B cell (primary cell): ENCODE measurements around the gene SLC35E3. TPM values are rescaled to one million over a fixed set of nuclear protein-coding genes. Genes with fewer than 3 reads are reported as not detected.

Experiments used
- ATAC-seq: fragments of 200-7000 bp; cut with Tn5 transposase; one replicate; pipeline ENCODE4 v1.10.0; 2021; ENCODE audit warnings: low read depth, mild to moderate bottlenecking, moderate number of reproducible peaks, moderate library complexity
- CTCF ChIA-PET: fragments of 350-600 bp; sonication (Branson Sonifier 250); formaldehyde crosslinking; loops from one replicate; lab custom pipeline; 2021; ENCODE audit warnings: antibody characterized with exemption, inconsistent platforms; lab: Charles Lee
- POLR2A ChIA-PET: fragments of 350-600 bp; sonication (Branson Sonifier 250); formaldehyde crosslinking; loops from one replicate; lab custom pipeline; 2021; ENCODE audit warnings: antibody characterized with exemption; lab: Charles Lee
- DNase-seq: peaks from one replicate; pipeline ENCODE4 v3.0.0; 2013
- H2AFZ ChIP-seq: 2 replicates; pipeline ENCODE4 v1.6.1; 2012; ENCODE audit warnings: mild to moderate bottlenecking, low read depth, low read length; ENCODE audit not compliant: insufficient read depth, poor library complexity, severe bottlenecking
- H3K27ac ChIP-seq, 2 donors: 1 replicate in 1 of 2; 2 replicates in 1 of 2; pipeline ENCODE4 v1.5.1; 2012 to 2013; ENCODE audit warnings: low read length in 2 of 2, mild to moderate bottlenecking in 2 of 2, moderate library complexity in 1 of 2
- H3K27me3 ChIP-seq, 4 experiments: fragments of 200-600 bp in 1 of 4; sonication (generic) in 1 of 4; replicated peaks in 1 of 4; 1 replicate in 2 of 4; 2 replicates in 2 of 4; pipeline versions ENCODE4 v1.6.1 to v1.7.0; 2013 to 2016; ENCODE audit warnings: low read length in 3 of 4, mild to moderate bottlenecking in 2 of 4, mixed read lengths in 1 of 4, moderate library complexity in 1 of 4; ENCODE audit not compliant: insufficient read depth in 4 of 4, control insufficient read depth in 3 of 4; ENCODE audit errors: control extremely low read depth in 1 of 4
- H3K36me3 ChIP-seq, 2 experiments: replicated peaks in 1 of 2; 1 replicate in 1 of 2; 2 replicates in 1 of 2; pipeline versions ENCODE4 v1.6.1 to v1.7.1; 2013; ENCODE audit warnings: low read length in 1 of 2; ENCODE audit not compliant: insufficient read depth in 2 of 2, control insufficient read depth in 1 of 2; ENCODE audit errors: control extremely low read depth in 1 of 2, extremely low read depth in 1 of 2
- H3K4me1 ChIP-seq, 2 donors: fragments of 200-600 bp in 1 of 2; sonication (generic) in 1 of 2; 1 replicate in 1 of 2; 2 replicates in 1 of 2; pipeline versions ENCODE4 v1.5.1 to v1.6.1; 2013 to 2017; ENCODE audit warnings: low read length in 2 of 2; ENCODE audit not compliant: control insufficient read depth in 2 of 2, insufficient read depth in 2 of 2
- H3K4me2 ChIP-seq: replicated peaks from 2 replicates; pipeline ENCODE3; 2012; ENCODE audit warnings: mild to moderate bottlenecking, low read depth, low read length; ENCODE audit not compliant: poor library complexity, severe bottlenecking
- H3K4me3 ChIP-seq, 5 experiments: fragments of 200-600 bp in 1 of 5; sonication (generic) in 1 of 5; 1 replicate in 3 of 5; 2 replicates in 2 of 5; pipeline versions ENCODE4 v1.5.1 to v1.7.0; 2011 to 2016; ENCODE audit warnings: low read length in 4 of 5, mild to moderate bottlenecking in 4 of 5, low read depth in 2 of 5, control low read depth in 1 of 5, moderate library complexity in 1 of 5; ENCODE audit not compliant: insufficient read depth in 1 of 5; ENCODE audit errors: control extremely low read depth in 1 of 5, extremely low read depth in 1 of 5
- H3K79me2 ChIP-seq: fragments of 200-600 bp; sonication (generic); one replicate; pipeline ENCODE4 v1.6.0; 2016; ENCODE audit warnings: low read length; ENCODE audit not compliant: control insufficient read depth, insufficient read depth
- H3K9ac ChIP-seq: fragments of 200-600 bp; sonication (generic); 2 replicates; pipeline ENCODE4 v1.6.1; 2017; ENCODE audit warnings: mild to moderate bottlenecking, low read length, moderate library complexity
- H3K9me3 ChIP-seq, 3 donors: one replicate each; pipeline versions ENCODE4 v1.6.1 to v1.7.1; 2013; ENCODE audit warnings: low read length in 2 of 3; ENCODE audit not compliant: control insufficient read depth in 2 of 3, insufficient read depth in 1 of 3; ENCODE audit errors: control extremely low read depth in 1 of 3
- H4K20me1 ChIP-seq: 2 replicates; pipeline ENCODE4 v1.6.0; 2012; ENCODE audit warnings: mild to moderate bottlenecking, low read length; ENCODE audit not compliant: insufficient read depth, control insufficient read depth, poor library complexity, severe bottlenecking
- H3K27ac Mint-ChIP-seq: one replicate; pipeline ENCODE4 v1.8.0; 2021; ENCODE audit warnings: mixed read lengths
- H3K27me3 Mint-ChIP-seq: one replicate; pipeline ENCODE4 v1.8.0; 2021; ENCODE audit warnings: mixed read lengths
- H3K4me1 Mint-ChIP-seq: one replicate; pipeline ENCODE4 v1.8.0; 2021; ENCODE audit warnings: mixed read lengths
- H3K4me3 Mint-ChIP-seq: one replicate; pipeline ENCODE4 v1.8.0; 2021; ENCODE audit warnings: mixed read lengths
- H3K9me3 Mint-ChIP-seq: one replicate; pipeline ENCODE4 v1.8.0; 2022; ENCODE audit warnings: mixed read lengths; ENCODE audit not compliant: insufficient read depth
- EZH2 ChIP-seq: IDR thresholded peaks from 2 replicates; pipeline ENCODE4 v1.6.1; 2012; ENCODE audit warnings: borderline replicate concordance, low read depth, mild to moderate bottlenecking, moderate library complexity, low read length; ENCODE audit not compliant: insufficient read depth, poor library complexity, severe bottlenecking
- WGBS: methylation state at CpG from one replicate; pipeline ENCODE4 v1.1.5; 2013; ENCODE audit warnings: missing lambda C conversion rate; ENCODE audit not compliant: insufficient coverage; 5-methylcytosine and 5-hydroxymethylcytosine counted together
- intact Hi-C: fragments of 100-400 bp; cut with micrococcal nuclease; formaldehyde crosslinking; loops from one replicate; pipeline ENCODE4 v1.10.0; 2022
- polyA plus RNA-seq: library from polyadenylated mRNA; depleted of rRNA; stranded (reverse); fragments of >200 nt; gene quantifications from 2 replicates; pipeline ENCODE4 v1.2.3, GENCODE V29; 2012
- total RNA-seq, 2 donors: library from RNA; stranded (reverse); fragments of 120-200 nt in 1 of 2; gene quantifications; 1 replicate in 1 of 2; 2 replicates in 1 of 2; pipeline versions ENCODE4 v1.2.3 to v1.2.4, GENCODE V29; 2013 to 2022
- TF ChIP-seq, protein P1 (sequence below): fragments of 200-600 bp; IDR thresholded peaks from one replicate; pipeline ENCODE4 v1.8.0; 2022; ENCODE audit warnings: antibody characterized with exemption, mild to moderate bottlenecking

The SLC35E3 gene
- total and polyA plus RNA-seq, 2 donors (not counting 1 experiment from before 2014, with no cell fraction given) = 7.0 to 15.1 TPM

DNA sequence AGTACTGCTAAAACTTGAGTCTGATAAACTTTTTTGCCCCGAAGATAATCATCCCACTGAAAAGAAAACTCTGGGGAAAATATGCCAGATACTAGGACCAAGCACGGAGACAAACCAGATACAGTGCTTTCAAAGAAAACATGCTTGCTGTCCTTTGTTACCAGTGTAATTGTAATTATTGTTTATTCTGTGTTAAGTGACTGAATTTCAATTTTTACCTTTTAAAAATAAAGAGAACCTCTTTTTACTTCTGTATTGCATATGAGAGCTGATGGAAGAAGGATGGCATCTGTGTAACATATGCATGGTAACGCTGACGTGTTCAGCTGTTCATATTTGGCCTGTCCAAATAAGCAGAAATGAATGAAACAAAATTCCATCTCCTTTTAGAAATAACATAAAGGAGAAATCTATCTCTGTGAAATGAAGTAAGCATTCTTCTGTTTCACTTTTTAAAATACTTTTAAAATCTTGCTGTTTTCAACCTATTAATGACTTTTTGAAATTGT lies 22.5 kb downstream of the SLC35E3 start:
- Histone ChIP-seq H3K4me2 (no peak overlapping the region), H3K4me3 (no peak overlapping the region), H3K79me2 (no peaks in the 10 kb centered on the region), H3K4me1 (peaks cover 12 to 13% of the 10 kb centered on the region in 2 donors), H2AFZ (no peak overlapping the region), H3K27me3 (no peaks in the 10 kb centered on the region), H3K9me3 (no peaks in the 10 kb centered on the region), H4K20me1 (no peaks in the 10 kb centered on the region), H3K27ac (no peak overlapping the region), H3K36me3 (peaks cover 0 to 11% of the 10 kb centered on the region in 2 experiments), H3K9ac (no peak overlapping the region)
- no peaks in the 10 kb centered on the region for H3K9me3 Mint-ChIP-seq
- intact Hi-C loops = no loop called here
- ChIA-PET POLR2A (no interaction called here), CTCF (no interaction called here)
- TF ChIP-seq EZH2 = no peak
- TF ChIP-seq, protein P1, sequence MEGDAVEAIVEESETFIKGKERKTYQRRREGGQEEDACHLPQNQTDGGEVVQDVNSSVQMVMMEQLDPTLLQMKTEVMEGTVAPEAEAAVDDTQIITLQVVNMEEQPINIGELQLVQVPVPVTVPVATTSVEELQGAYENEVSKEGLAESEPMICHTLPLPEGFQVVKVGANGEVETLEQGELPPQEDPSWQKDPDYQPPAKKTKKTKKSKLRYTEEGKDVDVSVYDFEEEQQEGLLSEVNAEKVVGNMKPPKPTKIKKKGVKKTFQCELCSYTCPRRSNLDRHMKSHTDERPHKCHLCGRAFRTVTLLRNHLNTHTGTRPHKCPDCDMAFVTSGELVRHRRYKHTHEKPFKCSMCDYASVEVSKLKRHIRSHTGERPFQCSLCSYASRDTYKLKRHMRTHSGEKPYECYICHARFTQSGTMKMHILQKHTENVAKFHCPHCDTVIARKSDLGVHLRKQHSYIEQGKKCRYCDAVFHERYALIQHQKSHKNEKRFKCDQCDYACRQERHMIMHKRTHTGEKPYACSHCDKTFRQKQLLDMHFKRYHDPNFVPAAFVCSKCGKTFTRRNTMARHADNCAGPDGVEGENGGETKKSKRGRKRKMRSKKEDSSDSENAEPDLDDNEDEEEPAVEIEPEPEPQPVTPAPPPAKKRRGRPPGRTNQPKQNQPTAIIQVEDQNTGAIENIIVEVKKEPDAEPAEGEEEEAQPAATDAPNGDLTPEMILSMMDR = no peak
- no peak overlapping the region for H3K4me3 Mint-ChIP-seq
- no peak for DNase-seq
- no CpG with 5 or more reads among the region's 4 CpGs for WGBS
- H3K4me1 Mint-ChIP-seq = peaks cover 15% of the 10 kb centered on the region
- no peaks in the 10 kb centered on the region for H3K27me3 Mint-ChIP-seq
- no peak for ATAC-seq
- no peak overlapping the region for H3K27ac Mint-ChIP-seq

DNA sequence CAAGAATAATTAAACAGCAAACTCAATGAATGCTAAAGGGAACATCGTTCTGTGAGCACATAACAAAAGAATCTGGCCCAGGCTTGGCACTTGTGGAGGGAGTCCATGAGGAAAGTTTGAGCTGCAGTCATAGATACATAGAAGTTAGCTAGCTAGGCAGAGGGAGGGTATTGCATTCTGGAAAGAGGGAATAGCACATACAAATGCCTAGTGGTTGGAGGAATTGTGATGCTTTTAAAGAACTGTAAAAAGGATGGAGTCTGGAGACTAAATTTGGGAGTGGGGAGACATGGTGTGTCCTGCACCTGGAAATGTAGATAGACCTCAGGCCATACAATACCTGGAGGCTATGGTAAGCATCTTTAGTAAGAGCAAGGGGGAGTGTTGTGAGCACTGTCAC lies 24.0 kb downstream of the SLC35E3 start:
- Mint-ChIP-seq H3K9me3 (no peaks in the 10 kb centered on the region), H3K4me1 (peaks cover 21% of the 10 kb centered on the region), H3K4me3 (no peak overlapping the region), H3K27ac (peak overlapping the region; percentile 33), H3K27me3 (no peaks in the 10 kb centered on the region)
- TF ChIP-seq, protein P1 = no peak
- no peak for TF ChIP-seq EZH2
- no peak overlapping the region for H2AFZ ChIP-seq
- 100% methylated on average over 1 of the region's 1 CpG for WGBS
- H3K27me3 ChIP-seq = no peaks in the 10 kb centered on the region
- H3K4me3 ChIP-seq = no peak overlapping the region
- H4K20me1 ChIP-seq = no peaks in the 10 kb centered on the region
- intact Hi-C loops = no loop called here
- ATAC-seq (no peak), DNase-seq (no peak)
- H3K4me2 ChIP-seq = no peak overlapping the region
- no peaks in the 10 kb centered on the region for H3K79me2 ChIP-seq
- ChIA-PET CTCF (no interaction called here), POLR2A (no interaction called here)
- no peaks in the 10 kb centered on the region for H3K9me3 ChIP-seq
- peaks cover 19 to 20% of the 10 kb centered on the region in 2 donors for H3K4me1 ChIP-seq
- H3K9ac ChIP-seq = no peak overlapping the region
- H3K36me3 ChIP-seq = peaks cover 0 to 3% of the 10 kb centered on the region in 2 experiments
- H3K27ac ChIP-seq = no peak overlapping the region
